ENCODE data around the gene SNX33.
"Not testable (repeated sequence)": the region's sequence is repeated elsewhere in the genome, so short reads cannot be mapped to it uniquely, and the experiment has no call there.

SNX33 gene

GRCh38 chr15:75694241-75695182, 46.8 kb downstream of the SNX33 start:
- POLR2A ChIA-PET: no interaction called here
- CTCF ChIA-PET: interaction anchor here (0.5 to 1.8 kb wide), 8 partner anchors 8 to 327 kb away, joined by 3 to 14 read pairs (median 5); a partner anchor contains a TSS
- TF ChIP-seq CTCF (IDR thresholded peaks at IDR 0.05; ENCODE audit: control extremely low read depth, extremely low read depth, low read depth, missing control alignments): peak; percentile 0
- peak; percentile 54 for DNase-seq (ENCODE audit: extremely low spot score)

GRCh38 chr15:75695220-75695619, 47.5 kb downstream of the SNX33 start:
- peak; percentile 67 for DNase-seq (ENCODE audit: extremely low spot score)
- no peak for TF ChIP-seq CTCF (IDR thresholded peaks at IDR 0.05; ENCODE audit: control extremely low read depth, extremely low read depth, low read depth, missing control alignments)
- ChIA-PET POLR2A (no interaction called here), CTCF (interaction anchor here (0.5 to 1.7 kb wide), 7 partner anchors 9 to 108 kb away, joined by 3 to 14 read pairs (median 3); a partner anchor contains a TSS)

- POLR2A ChIA-PET: no interaction called here
- TF ChIP-seq CTCF (IDR thresholded peaks at IDR 0.05; ENCODE audit: control extremely low read depth, extremely low read depth, low read depth, missing control alignments): no peak
- DNase-seq (ENCODE audit: extremely low spot score): peak; percentile 57
- CTCF ChIA-PET: interaction anchor here (1.0 to 1.2 kb wide), 2 partner anchors 25 to 107 kb away, joined by 3 read pairs; no protein-coding TSS in a partner anchor
These were observed 48.1 kb downstream of the SNX33 start for GRCh38 chr15:75695634-75696310.

- peak; percentile 54 for DNase-seq (ENCODE audit: extremely low spot score)
- ChIA-PET POLR2A (no interaction called here), CTCF (interaction anchor here (1.2 kb wide), 1 partner anchor 25 kb away, joined by 3 read pairs; no protein-coding TSS in a partner anchor)
- TF ChIP-seq CTCF (IDR thresholded peaks at IDR 0.05; ENCODE audit: control extremely low read depth, extremely low read depth, low read depth, missing control alignments): no peak
These were observed 48.6 kb downstream of the SNX33 start for GRCh38 chr15:75696311-75696720.

GRCh38 chr15:75696854-75697259, 49.1 kb downstream of the SNX33 start:
- ChIA-PET POLR2A (no interaction called here), CTCF (no interaction called here)
- no peak for TF ChIP-seq CTCF (IDR thresholded peaks at IDR 0.05; ENCODE audit: control extremely low read depth, extremely low read depth, low read depth, missing control alignments)
- no peak for DNase-seq (ENCODE audit: extremely low spot score)

- ChIA-PET CTCF (no interaction called here), POLR2A (no interaction called here)
- TF ChIP-seq CTCF (IDR thresholded peaks at IDR 0.05; ENCODE audit: control extremely low read depth, extremely low read depth, low read depth, missing control alignments): no peak
- DNase-seq (ENCODE audit: extremely low spot score): no peak
These were observed 49.8 kb downstream of the SNX33 start for GRCh38 chr15:75697523-75697922.

GRCh38 chr15:75697974-75698747, 50.4 kb downstream of the SNX33 start:
- CTCF ChIA-PET; POLR2A ChIA-PET; DNase-seq (ENCODE audit: extremely low spot score): not testable (repeated sequence)

GRCh38 chr15:75699517-75699916, 51.8 kb downstream of the SNX33 start:
- POLR2A ChIA-PET; CTCF ChIA-PET; DNase-seq (ENCODE audit: extremely low spot score): not testable (repeated sequence)

Data from GM10248 (cell line).